DND-41 (cell line): ENCODE results near the gene TPH1.

Experiments
- ATAC-seq: fragments of 200-7000 bp; cut with Tn5 transposase; 3 replicates; pipeline ENCODE4 v1.9.1; 2021; ENCODE audit warnings: low read depth; ENCODE audit not compliant: insufficient read depth
- DNase-seq: peaks from one replicate; pipeline ENCODE4 v3.0.0-alpha.2; 2020
- H2AFZ ChIP-seq: 2 replicates; pipeline ENCODE4 v1.6.0; 2012; ENCODE audit warnings: low read depth, low read length
- H3K27ac ChIP-seq: 2 replicates; pipeline ENCODE4 v1.5.1; 2012; ENCODE audit warnings: low read length, inconsistent platforms
- H3K27me3 ChIP-seq: fragments of 200-600 bp; sonication (generic); 2 replicates; pipeline ENCODE4 v1.6.0; 2012; ENCODE audit warnings: low read length, mild to moderate bottlenecking, inconsistent platforms; ENCODE audit not compliant: insufficient read depth, poor library complexity
- H3K36me3 ChIP-seq: 2 replicates; pipeline ENCODE4 v1.5.1; 2012; ENCODE audit warnings: low read length, inconsistent platforms; ENCODE audit not compliant: insufficient read depth
- H3K4me1 ChIP-seq: 2 replicates; pipeline ENCODE4 v1.5.1; 2012; ENCODE audit warnings: mild to moderate bottlenecking, low read length; ENCODE audit not compliant: insufficient read depth
- H3K4me2 ChIP-seq: 2 replicates; pipeline ENCODE4 v1.6.0; 2012; ENCODE audit warnings: mild to moderate bottlenecking, moderate library complexity, low read length, inconsistent platforms; ENCODE audit not compliant: insufficient read depth
- H3K4me3 ChIP-seq, 2 experiments: fragments of 200-600 bp in 1 of 2; shearing (Covaris generic) in 1 of 2; 2 replicates each; pipeline ENCODE4 v1.5.1; 2012 to 2016; ENCODE audit warnings: inconsistent platforms in 2 of 2, low read length in 2 of 2, mild to moderate bottlenecking in 2 of 2, low read depth in 1 of 2, moderate library complexity in 1 of 2
- H3K79me2 ChIP-seq: 2 replicates; pipeline ENCODE4 v1.6.0; 2012; ENCODE audit warnings: low read length, inconsistent platforms; ENCODE audit not compliant: insufficient read depth
- H3K9ac ChIP-seq: 2 replicates; pipeline ENCODE4 v1.6.0; 2012; ENCODE audit warnings: low read depth, mild to moderate bottlenecking, inconsistent platforms, low read length, moderate library complexity
- H3K9me3 ChIP-seq: 2 replicates; pipeline ENCODE4 v1.5.1; 2012; ENCODE audit warnings: low read length, moderate library complexity, mild to moderate bottlenecking, inconsistent platforms; ENCODE audit not compliant: insufficient read depth, severe bottlenecking
- H4K20me1 ChIP-seq: 2 replicates; pipeline ENCODE4 v1.6.0; 2012; ENCODE audit warnings: low read length; ENCODE audit not compliant: insufficient read depth
- EZH2 ChIP-seq: IDR thresholded peaks from 3 replicates; pipeline ENCODE4 v1.6.1; 2012; ENCODE audit warnings: borderline replicate concordance, low read depth, mild to moderate bottlenecking, moderate library complexity, low read length, inconsistent platforms; ENCODE audit not compliant: severe bottlenecking
- TF ChIP-seq, protein P1 (sequence below): IDR thresholded peaks from 2 replicates; pipeline ENCODE4 v1.5.1; 2012; ENCODE audit warnings: borderline replicate concordance, low read length, moderate library complexity, mild to moderate bottlenecking; ENCODE audit not compliant: poor library complexity, severe bottlenecking; ENCODE audit errors: extremely low read depth

TPH1 gene

DNA sequence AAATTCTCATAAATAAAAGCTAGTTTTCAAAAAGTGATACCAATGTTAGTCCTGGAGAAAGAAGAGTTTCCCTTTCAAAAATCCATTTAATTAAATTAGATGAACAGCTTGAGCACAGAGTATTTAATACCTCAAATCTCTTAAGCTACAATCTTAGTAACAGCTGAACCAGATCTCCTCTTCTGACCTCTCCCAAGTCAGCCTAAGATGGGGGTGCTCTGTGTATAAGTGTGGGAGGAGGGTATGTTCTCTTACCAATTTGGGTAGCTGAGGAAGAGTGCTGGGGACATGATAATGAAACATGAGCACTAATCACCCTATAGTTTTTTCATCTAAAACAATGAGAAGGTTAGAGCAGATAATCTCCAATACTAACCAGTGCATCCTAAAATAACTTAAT lies 9.6 kb downstream of the TPH1 start:
- ATAC-seq (no peak), DNase-seq (no peak)
- Histone ChIP-seq H4K20me1 (no peaks in the 10 kb centered on the region), H3K27ac (no peak overlapping the region), H3K9me3 (no peaks in the 10 kb centered on the region), H3K4me1 (no peaks in the 10 kb centered on the region), H2AFZ (no peak overlapping the region), H3K27me3 (no peaks in the 10 kb centered on the region), H3K79me2 (no peaks in the 10 kb centered on the region), H3K4me2 (no peak overlapping the region), H3K4me3 (no peak overlapping the region), H3K36me3 (no peaks in the 10 kb centered on the region), H3K9ac (no peak overlapping the region)
- TF ChIP-seq, protein P1, sequence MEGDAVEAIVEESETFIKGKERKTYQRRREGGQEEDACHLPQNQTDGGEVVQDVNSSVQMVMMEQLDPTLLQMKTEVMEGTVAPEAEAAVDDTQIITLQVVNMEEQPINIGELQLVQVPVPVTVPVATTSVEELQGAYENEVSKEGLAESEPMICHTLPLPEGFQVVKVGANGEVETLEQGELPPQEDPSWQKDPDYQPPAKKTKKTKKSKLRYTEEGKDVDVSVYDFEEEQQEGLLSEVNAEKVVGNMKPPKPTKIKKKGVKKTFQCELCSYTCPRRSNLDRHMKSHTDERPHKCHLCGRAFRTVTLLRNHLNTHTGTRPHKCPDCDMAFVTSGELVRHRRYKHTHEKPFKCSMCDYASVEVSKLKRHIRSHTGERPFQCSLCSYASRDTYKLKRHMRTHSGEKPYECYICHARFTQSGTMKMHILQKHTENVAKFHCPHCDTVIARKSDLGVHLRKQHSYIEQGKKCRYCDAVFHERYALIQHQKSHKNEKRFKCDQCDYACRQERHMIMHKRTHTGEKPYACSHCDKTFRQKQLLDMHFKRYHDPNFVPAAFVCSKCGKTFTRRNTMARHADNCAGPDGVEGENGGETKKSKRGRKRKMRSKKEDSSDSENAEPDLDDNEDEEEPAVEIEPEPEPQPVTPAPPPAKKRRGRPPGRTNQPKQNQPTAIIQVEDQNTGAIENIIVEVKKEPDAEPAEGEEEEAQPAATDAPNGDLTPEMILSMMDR: no peak
- no peak for TF ChIP-seq EZH2

DNA sequence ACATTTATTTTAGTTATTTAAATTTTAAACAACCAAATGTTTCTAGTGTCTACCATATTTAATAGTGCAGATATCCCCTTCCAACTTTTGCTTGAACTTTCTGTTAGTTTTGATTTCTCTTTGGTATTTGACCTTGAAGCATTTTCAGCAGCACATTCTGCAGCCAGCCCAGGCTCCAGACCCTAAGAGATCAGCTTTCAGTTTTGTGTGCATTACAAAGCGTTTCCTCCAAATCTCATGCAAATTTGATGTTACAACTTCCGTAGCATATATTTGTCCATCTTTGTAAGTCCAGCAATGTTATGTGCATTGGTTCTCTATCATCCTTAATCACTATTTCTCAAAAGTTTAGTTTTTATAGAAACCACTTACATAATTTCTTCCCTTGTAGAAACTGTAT lies 18.6 kb downstream of the TPH1 start:
- no peak overlapping the region for H3K4me3 ChIP-seq
- no peaks in the 10 kb centered on the region for H4K20me1 ChIP-seq
- H3K36me3 ChIP-seq: no peaks in the 10 kb centered on the region
- H3K27me3 ChIP-seq: no peaks in the 10 kb centered on the region
- H3K9me3 ChIP-seq: no peaks in the 10 kb centered on the region
- ATAC-seq: no peak
- H3K79me2 ChIP-seq: no peaks in the 10 kb centered on the region
- TF ChIP-seq, protein P1: no peak
- TF ChIP-seq EZH2: no peak
- H3K27ac ChIP-seq: no peak overlapping the region
- H3K9ac ChIP-seq: no peak overlapping the region
- H3K4me2 ChIP-seq: no peak overlapping the region
- H3K4me1 ChIP-seq: peaks cover 8% of the 10 kb centered on the region; the same call in 1 of the 2 replicates
- no peak for DNase-seq
- no peak overlapping the region for H2AFZ ChIP-seq

DNA sequence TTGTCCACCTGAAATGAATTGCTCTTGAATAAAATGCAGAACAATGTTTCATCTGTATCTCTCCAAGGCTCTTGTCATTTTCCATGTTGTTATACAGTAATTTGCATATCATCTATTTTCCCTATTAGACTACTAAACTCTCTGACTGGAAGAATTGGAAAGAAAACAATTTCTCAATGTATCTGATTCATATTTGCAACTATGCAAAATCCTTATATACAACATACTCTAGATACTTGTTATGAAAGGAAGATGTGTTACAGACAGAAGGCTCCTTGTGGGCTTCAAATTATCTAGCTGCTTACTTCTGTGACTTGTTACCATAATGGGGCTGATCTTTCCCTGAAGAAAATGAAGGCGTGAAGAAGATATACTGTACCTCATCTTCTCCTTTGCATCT lies 23.6 kb downstream of the TPH1 start:
- H3K4me3 ChIP-seq: no peak overlapping the region
- H3K27ac ChIP-seq: no peak overlapping the region
- H4K20me1 ChIP-seq: no peaks in the 10 kb centered on the region
- no peak overlapping the region for H2AFZ ChIP-seq
- no peaks in the 10 kb centered on the region for H3K27me3 ChIP-seq
- no peak overlapping the region for H3K4me2 ChIP-seq
- TF ChIP-seq, protein P1: no peak
- no peak for TF ChIP-seq EZH2
- DNase-seq: no peak
- no peak for ATAC-seq
- H3K79me2 ChIP-seq: no peaks in the 10 kb centered on the region
- H3K36me3 ChIP-seq: no peaks in the 10 kb centered on the region
- no peaks in the 10 kb centered on the region for H3K9me3 ChIP-seq
- H3K4me1 ChIP-seq: 0 out of 2 replicates have a peak, but pooled peaks cover under 1% of the 10 kb centered on the region
- H3K9ac ChIP-seq: no peak overlapping the region

DNA sequence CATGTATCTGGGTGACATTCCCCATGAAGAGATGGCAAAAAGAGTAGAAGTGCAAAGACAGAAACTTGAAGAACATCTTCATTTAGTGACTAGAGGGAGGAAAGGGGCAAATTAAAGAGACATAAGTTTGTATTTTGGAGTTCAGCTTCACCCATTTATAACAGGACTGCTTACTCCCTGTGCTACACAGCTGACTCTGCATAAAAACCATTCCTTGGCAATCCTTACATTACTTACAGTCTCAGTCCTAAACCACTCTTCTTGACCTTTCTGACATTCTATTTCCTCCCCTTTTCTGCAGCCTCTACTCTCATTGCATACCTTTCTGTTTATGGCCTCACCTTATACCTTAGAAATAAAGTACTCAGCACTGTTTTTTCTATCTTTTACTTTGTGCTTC lies 26.4 kb downstream of the TPH1 start:
- TF ChIP-seq, protein P1: no peak
- no peak for TF ChIP-seq EZH2

More for the DNA sequence above, 26.4 kb downstream of the TPH1 start:
- Histone ChIP-seq H3K27me3 (no peaks in the 10 kb centered on the region), H3K4me1 (peaks cover 2% of the 10 kb centered on the region; the same call in 1 of the 2 replicates), H2AFZ (no peak overlapping the region), H3K4me2 (no peak overlapping the region), H4K20me1 (no peaks in the 10 kb centered on the region), H3K36me3 (no peaks in the 10 kb centered on the region), H3K4me3 (no peak overlapping the region), H3K9ac (no peak overlapping the region), H3K27ac (no peak overlapping the region), H3K79me2 (no peaks in the 10 kb centered on the region), H3K9me3 (no peaks in the 10 kb centered on the region)
- DNase-seq (no peak), ATAC-seq (no peak)
